Effector CD4-positive, alpha-beta T cell (primary cell): Measurements from ENCODE around the gene SSBP3.
A peak's percentile ranks its signal among the peaks of the same experiment; 100 is the strongest.

ENCODE experiments used
- DNase-seq: peaks from one replicate; pipeline ENCODE4 v3.0.0-alpha.2; 2020

SSBP3 gene

GRCh38 chr1:54370287-54370989 is 35.8 kb downstream of the SSBP3 start:
- DNase-seq = no peak

GRCh38 chr1:54367613-54368012 is 38.6 kb downstream of the SSBP3 start:
- no peak for DNase-seq

- no peak for DNase-seq
Observed at GRCh38 chr1:54365847-54366246, 40.3 kb downstream of the SSBP3 start.

GRCh38 chr1:54365398-54365797 is 40.8 kb downstream of the SSBP3 start:
- no peak for DNase-seq

GRCh38 chr1:54364995-54365394 is 41.2 kb downstream of the SSBP3 start:
- no peak for DNase-seq

- DNase-seq = no peak
Observed at GRCh38 chr1:54364582-54364981, 41.6 kb downstream of the SSBP3 start.

GRCh38 chr1:54363925-54364324 is 42.3 kb downstream of the SSBP3 start:
- no peak for DNase-seq

GRCh38 chr1:54362881-54363340 is 43.3 kb downstream of the SSBP3 start:
- no peak for DNase-seq

- DNase-seq = no peak
Observed at GRCh38 chr1:54361342-54361741, 44.9 kb downstream of the SSBP3 start.

GRCh38 chr1:54360165-54361005 is 45.8 kb downstream of the SSBP3 start:
- DNase-seq = no peak

GRCh38 chr1:54359393-54360162 is 46.6 kb downstream of the SSBP3 start:
- no peak for DNase-seq

- DNase-seq = no peak
Observed at GRCh38 chr1:54358503-54359168, 47.6 kb downstream of the SSBP3 start.

GRCh38 chr1:54357967-54358366 is 48.2 kb downstream of the SSBP3 start:
- DNase-seq = no peak

- peak; percentile 21 for DNase-seq
Observed at GRCh38 chr1:54356680-54357147, 49.5 kb downstream of the SSBP3 start.

GRCh38 chr1:54355931-54356679 is 50.1 kb downstream of the SSBP3 start:
- DNase-seq = no peak

GRCh38 chr1:54354899-54355298 is 51.3 kb downstream of the SSBP3 start:
- no peak for DNase-seq

- no peak for DNase-seq
Observed at GRCh38 chr1:54353959-54354358, 52.2 kb downstream of the SSBP3 start.

- no peak for DNase-seq
Observed at GRCh38 chr1:54352755-54353154, 53.4 kb downstream of the SSBP3 start.

- no peak for DNase-seq
Observed at GRCh38 chr1:54350360-54350759, 55.8 kb downstream of the SSBP3 start.

GRCh38 chr1:54348700-54349021 is 57.5 kb downstream of the SSBP3 start:
- no peak for DNase-seq

- no peak for DNase-seq
Observed at GRCh38 chr1:54347955-54348699, 58.1 kb downstream of the SSBP3 start.
